ENCODE measurements around the gene SYNM.

- TF ChIP-seq YY1 (IDR thresholded peaks at IDR 0.05; ENCODE audit: insufficient read depth, insufficient read length) (no peak), SUZ12 (IDR thresholded peaks at IDR 0.05; ENCODE audit: extremely low read depth, insufficient read depth, insufficient read length) (no peak), ZNF274 (IDR thresholded peaks at IDR 0.05; ENCODE audit: low read depth, low read length) (no peak)
These were observed 23.5 kb downstream of the SYNM start for GRCh38 chr15:99128411-99128810.

Data from NT2/D1 (cell line).